ENCODE results near the gene ENKD1.
A peak's percentile ranks its signal among the peaks of the same experiment; 100 is the strongest.

GRCh38 chr16:67652578-67653127 lies 13.9 kb downstream of the ENKD1 start:
- TF ChIP-seq POLR2AphosphoS5 (IDR thresholded peaks at IDR 0.05; ENCODE audit: low read depth): no peak; the same call in 1 of the 2 replicates
- TF ChIP-seq CTCF (conservative IDR thresholded peaks at IDR 0.05; ENCODE audit: low read depth in 2 of 2): no peak
- no peak for TF ChIP-seq CREB1 (CRISPR knock-in tag; IDR thresholded peaks at IDR 0.05; ENCODE audit: low read depth)
- TF ChIP-seq JUNB (IDR thresholded peaks at IDR 0.05; ENCODE audit: unreplicated experiment): no peak
- peak; percentile 75 for TF ChIP-seq REST (IDR thresholded peaks at IDR 0.05; ENCODE audit: unreplicated experiment)
- TF ChIP-seq EZH2 (IDR thresholded peaks at IDR 0.05; ENCODE audit: low read depth, unreplicated experiment): no peak
- no peak for TF ChIP-seq ZNF114 (CRISPR knock-in tag; IDR thresholded peaks at IDR 0.05)
- TF ChIP-seq EZH2phosphoT487 (IDR thresholded peaks at IDR 0.05; ENCODE audit: unreplicated experiment): no peak
- TF ChIP-seq ETS1 (IDR thresholded peaks at IDR 0.05): no peak
- TF ChIP-seq ZNF462 (CRISPR knock-in tag; IDR thresholded peaks at IDR 0.05): no peak
- no peak for TF ChIP-seq STAT1 (IDR thresholded peaks at IDR 0.05; ENCODE audit: unreplicated experiment)
- TF ChIP-seq ZNF331 (CRISPR knock-in tag; IDR thresholded peaks at IDR 0.05; ENCODE audit: low read depth): no peak

Data from GM23338 (cell line).